Loucy (cell line): Measurements from ENCODE around the gene AMDHD1.

Experiments used
- EZH2phosphoT487 ChIP-seq: fragments of 200-600 bp; IDR thresholded peaks from 2 replicates; pipeline ENCODE4 v1.6.1; 2018; ENCODE audit warnings: antibody characterized with exemption, mild to moderate bottlenecking, moderate library complexity, borderline replicate concordance
- TF ChIP-seq, protein P1 (sequence below): fragments of 200-600 bp; sonication (generic); conservative IDR thresholded peaks from 2 replicates; pipeline ENCODE4 v1.5.1; 2014; ENCODE audit warnings: mild to moderate bottlenecking, antibody characterized with exemption, low read length

DNA sequence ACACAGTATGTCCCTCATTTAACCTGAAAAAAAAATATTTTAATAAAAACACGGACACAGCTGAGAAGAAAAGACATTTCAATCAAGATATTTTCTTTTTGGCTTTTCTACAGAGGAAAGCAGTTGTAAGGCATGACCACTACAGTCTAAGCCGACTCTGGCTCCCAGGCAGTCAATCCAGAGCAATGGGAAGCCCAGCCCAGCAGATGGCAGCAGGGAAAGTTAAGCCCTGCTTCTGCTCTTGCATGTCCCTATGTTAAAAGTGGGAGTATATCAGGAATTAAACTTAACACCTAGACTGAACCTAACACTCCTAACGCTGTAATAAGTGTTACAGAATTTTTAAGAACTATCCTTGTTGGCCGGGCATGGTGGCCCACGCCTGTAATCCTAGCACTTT is 72.5 kb downstream of the AMDHD1 start:
- TF ChIP-seq, protein P1, sequence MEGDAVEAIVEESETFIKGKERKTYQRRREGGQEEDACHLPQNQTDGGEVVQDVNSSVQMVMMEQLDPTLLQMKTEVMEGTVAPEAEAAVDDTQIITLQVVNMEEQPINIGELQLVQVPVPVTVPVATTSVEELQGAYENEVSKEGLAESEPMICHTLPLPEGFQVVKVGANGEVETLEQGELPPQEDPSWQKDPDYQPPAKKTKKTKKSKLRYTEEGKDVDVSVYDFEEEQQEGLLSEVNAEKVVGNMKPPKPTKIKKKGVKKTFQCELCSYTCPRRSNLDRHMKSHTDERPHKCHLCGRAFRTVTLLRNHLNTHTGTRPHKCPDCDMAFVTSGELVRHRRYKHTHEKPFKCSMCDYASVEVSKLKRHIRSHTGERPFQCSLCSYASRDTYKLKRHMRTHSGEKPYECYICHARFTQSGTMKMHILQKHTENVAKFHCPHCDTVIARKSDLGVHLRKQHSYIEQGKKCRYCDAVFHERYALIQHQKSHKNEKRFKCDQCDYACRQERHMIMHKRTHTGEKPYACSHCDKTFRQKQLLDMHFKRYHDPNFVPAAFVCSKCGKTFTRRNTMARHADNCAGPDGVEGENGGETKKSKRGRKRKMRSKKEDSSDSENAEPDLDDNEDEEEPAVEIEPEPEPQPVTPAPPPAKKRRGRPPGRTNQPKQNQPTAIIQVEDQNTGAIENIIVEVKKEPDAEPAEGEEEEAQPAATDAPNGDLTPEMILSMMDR = peak; percentile 29; the same call in 1 of the 2 replicates
- no peak for TF ChIP-seq EZH2phosphoT487
